ENCODE results near the gene LPCAT1.

The LPCAT1 gene

DNA sequence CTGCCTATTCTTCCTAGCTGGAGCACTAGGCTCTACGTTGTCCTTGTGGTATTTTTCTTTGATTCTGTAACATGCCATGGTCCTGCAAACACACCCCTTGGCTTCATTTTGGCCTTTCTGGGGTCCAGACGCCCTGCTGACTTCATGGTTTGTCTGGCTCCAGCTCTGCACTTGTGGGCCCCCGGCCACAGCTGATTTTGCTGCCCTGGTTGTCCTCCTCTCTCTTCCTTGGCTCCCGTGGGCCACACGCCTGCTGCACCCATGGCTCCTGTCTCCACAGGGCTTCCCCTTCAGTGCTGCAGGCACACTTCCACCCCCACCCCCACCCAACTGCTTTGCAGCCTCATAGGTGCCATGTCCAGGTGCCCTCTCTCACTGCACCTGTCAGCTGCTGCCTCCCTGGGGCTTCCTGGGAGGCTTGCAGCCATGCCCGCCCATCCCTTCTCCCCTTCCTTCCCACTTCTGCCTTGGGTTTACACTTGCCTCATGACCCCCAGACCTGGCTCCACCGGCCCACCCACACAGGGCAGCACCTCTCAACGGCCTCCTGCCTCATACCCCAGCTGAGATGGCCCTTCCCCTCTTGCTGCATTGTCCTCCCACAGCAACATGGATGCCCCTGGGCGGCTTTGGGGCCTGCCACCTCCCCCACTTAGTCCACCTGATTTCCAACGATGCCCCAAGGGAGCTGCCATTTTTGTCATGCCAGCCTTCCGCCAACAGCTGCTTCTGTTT is 104.1 kb downstream of the LPCAT1 start:
- no peak for DNase-seq

DNA sequence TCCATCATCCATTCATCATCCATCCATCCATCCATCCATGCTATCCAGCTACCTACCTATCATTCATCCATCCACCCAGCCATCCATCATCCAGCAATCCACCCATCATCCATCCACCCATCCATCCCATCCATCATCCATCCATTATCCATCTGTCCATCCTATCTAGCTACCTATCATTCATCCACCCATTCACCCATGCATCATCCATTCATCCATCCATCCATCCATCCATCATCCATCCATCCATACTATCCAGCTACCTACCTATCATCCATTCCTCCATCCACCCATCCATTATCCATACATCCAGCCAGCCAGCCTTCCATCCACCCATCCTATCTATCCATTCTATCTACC is 104.9 kb downstream of the LPCAT1 start:
- DNase-seq: no peak

DNA sequence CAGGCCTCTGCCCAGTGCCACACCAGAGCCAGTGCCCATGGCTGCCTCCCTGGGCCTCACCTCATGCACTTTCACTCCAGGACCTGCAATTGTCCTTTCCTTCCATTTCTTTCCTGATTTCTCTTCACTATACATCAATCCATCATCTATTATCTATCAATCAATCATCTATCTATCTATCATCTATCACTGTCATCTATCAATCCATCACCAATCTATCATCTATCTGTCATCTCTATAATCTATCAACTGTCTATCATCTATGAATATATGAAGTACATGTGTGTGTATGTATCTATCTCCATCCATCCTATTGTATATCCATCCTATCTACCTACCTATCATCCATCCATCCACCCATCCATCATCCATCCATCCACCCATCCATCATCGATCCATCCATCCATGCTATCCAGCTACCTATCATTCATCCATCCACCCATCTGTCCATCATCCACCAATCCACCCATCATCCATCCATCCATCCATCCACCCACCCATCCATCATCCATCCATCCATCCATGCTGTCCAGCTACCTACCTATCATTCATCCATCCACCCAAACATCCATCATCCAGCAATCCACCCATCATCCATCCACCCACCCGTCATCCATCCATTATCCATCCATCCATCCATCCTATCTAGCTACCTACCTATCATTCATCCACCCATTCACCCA is 105.4 kb downstream of the LPCAT1 start:
- no peak for DNase-seq

DNA sequence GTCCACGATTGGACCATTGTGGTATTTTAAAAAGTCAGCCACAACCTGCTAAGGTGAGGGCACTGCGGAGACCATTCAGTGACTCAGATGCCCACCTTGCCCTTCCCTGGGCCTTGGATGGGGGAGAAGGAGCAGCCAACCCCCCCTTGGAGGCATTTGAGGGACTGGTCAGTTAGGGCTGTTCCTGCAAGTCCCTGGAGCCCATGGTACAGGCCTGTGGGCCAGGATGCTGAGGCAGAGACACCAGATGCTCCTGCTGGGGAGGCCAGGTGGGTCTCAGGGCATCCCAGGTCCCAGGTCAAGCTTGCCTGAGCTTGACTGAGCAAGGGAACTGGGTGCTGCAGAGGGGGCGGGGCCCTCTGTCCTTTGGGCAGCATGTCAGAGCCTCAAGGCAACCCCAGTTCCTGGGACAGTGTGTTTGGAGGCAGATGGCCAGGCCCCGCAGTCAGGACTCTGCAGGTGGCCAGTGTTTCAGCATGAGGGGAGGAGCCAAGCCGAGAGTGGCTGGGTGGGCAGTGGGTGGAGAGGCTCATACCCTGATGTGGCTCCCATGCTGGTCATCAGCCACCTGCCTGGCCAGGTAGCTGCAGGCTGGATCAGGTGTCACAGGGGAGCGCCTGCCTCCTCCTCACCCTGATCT is 106.1 kb downstream of the LPCAT1 start:
- no peak for DNase-seq

DNA sequence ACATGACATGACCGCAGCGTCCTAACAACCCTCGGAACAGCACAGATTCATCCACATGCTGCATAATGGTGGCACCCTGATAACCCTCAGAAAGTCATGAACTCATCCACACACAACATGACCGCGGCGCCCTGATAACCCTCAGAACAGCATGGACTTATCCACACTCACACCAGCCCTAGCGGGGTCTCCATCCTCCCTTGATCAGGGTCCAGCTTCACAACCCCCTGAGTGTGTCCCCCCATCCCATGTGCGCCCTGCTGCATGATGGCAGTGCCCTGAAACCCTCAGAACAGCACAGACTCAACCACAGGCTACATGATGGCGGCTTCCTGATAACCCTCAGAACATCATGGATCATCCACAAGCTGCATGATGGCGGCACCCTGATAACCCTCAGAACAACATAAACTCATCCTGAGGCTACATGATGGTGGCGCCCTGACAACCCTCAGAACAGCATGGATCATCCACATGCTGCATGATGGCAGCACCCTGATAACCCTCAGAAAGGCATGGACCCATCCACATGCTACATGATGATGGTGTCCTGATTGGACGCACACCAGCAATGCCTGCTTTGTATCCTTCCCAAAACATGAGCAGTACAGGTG is 106.8 kb downstream of the LPCAT1 start:
- DNase-seq: no peak

DNA sequence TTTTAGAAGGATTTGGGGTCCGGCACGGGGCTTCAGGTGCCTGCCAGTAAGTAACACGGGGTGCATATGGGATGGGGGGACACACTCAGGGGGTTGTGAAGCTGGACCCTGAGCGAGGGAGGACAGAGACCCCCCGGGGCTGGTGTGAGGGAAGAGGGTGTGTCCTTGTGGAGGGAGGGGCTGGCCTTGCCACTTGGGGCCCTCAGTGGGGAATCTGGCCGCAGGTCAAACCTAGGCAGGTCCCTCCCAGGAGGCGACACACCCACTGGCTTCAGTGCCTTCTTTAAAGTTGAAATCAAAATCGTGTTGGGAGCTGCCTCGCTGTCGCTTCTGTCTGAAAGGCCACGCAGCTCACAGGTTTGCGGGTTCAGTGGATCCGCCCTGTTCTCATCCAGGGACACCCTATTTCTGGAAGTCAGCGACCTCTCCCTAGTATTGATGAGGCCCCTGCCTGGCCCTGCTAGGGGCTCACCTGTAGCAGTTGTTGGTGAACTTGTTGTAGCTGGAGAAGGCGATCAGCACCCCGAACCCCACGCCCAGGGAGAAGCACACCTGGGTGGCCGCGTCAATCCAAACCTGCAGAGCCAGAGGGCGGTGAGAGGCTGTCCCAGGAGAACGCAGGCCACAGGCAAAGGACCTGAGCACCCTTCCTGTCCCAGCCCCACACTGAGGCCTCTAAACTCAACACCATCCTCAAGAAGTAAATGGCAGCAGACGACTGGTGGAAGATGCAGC is 108.0 kb downstream of the LPCAT1 start:
- DNase-seq: no peak

DNA sequence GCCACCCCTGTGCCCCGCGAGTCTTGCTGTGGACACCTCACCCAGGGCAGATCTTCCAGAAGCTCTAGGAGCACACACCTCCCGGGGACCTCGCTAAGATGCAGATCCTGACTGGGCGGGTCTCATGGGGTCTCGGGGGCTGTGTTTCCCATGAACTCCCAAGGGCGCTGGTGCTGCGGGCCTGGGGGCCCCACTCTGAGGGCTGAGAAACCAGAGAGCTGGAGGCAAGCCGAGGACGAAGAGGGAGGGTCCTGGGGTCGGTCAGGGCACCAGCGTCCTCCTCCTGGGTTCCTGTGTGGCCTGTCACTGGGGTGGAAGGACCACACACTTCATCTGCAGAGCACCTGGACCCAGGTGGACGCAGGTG is 108.7 kb downstream of the LPCAT1 start:
- DNase-seq: no peak

DNA sequence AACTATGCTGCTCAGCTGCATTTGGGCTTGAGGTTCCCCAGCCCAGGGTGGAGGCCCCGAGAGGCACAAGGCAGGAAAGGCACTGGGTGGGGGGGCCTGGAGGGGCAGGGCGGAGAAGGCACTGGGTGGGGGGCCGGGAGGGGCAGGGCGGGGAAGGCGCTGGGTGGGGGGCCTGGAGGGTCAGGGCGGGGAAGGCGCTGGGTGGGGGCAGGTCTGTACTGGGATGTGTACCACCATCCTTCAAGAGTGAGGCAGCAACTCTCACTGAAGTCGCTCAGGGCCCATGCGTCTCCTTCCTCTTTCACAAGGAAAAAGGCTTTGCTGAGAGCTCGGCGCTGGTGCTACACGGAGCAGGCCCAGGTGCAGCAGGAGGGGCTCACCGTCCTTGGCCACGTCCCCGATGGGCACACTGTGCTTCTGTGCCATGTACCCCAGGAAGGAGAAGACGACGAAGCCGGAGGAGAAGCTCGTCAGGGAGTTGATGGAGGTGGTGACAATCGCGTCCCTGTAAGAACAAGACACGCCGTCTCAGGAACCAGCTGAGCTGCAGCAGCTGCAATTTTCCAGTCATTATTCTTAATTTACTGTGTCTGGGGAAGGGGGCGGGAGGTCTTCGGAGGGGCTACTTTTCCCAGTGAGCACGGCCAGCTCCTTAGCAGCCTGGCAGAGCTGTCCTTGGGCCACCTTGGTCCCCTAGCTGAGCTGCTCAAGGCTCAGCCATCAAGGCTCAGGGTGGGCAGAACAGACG is 109.3 kb downstream of the LPCAT1 start:
- no peak for DNase-seq

DNA sequence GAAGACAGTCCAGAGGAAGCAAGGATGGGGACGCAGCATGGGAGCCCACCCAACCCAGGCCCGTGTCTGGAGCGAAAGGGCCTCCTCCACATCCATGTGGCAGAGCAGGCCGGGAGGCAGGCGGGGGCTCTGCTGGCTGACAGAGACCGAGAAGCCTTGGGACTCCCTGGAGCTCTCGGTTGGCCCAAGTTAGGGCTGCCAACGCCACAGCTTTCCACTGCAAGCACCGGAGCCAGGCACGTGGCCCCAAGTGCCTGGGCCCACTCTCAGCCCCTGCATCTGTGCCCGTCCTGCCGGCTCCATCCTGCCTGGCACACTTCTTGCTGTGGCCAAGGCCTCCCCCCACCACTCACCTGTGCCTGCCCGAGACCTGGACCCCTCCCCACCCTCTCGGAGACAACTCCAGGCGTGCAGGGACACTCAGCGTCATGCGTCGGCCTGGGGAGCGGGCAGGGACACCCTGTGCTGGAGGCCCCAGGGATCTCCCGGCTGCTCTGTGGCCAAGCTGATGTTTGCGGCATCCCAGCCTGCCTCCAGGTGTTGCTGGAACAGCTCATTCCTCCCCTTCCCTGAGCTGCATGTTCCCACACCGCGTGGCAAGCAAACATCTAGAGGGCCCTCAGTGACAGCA is 110.0 kb downstream of the LPCAT1 start:
- no peak for DNase-seq

DNA sequence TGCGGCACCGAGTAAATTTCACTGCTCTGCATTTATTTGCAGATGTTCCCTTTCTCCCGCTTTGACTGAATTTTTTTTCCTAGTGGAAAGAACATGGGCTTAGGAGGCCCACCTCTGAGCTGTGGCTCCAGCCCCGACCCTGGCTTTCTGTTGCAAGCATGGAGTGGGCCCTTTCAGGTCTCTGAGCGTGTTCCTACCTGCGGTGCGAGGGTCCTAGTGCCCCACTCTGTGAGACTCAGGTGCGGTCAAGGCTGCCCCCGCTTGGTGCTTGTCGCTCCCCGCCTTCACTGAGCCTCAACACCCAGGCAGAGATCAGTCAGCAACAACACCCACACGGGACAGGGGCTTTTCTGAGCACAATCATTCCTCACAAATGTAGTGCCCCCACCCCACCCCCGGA is 110.5 kb downstream of the LPCAT1 start:
- DNase-seq: no peak

DNA sequence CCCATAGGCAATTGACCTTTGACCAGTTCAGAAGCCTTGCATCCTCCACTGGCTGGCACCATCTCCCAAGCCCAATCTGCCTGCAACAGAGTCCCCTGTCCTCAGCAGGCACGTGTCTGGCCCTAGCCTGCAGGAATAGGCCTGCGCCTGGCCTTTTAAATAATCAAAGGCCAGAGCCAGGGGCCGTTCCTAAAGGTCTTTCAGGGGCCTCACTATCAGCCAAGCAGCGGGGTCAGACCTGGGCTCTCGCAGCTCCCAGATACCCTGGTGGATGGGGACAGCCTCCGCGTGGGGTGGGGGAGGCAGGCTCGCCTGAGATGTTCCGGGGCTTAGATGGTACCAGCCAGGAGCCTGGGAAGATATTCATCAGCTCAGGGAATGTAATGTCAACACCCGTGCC is 111.1 kb downstream of the LPCAT1 start:
- DNase-seq: no peak

DNA sequence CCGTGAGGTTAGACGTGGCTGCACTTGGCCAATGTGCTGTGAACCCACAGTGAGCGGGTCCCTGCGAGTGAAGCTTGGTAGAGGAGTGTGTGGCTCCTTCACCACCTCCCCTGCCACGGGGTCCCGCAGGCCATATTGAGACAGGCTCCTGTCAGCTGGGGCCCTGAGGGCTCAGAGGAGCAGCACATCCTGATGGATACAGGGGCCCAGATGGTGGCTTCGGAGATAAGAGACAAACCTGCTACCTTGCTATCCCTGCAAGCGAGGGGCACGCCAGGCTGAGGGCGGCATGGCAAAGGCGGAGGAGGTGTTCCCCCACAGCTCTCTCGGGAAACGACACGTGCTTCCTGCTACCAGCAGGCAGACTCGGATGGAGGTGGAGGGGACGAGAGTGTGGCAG is 111.6 kb downstream of the LPCAT1 start:
- DNase-seq: no peak

All from NCI-H526 (cell line).